Stimulated activated CD4-positive, alpha-beta T cell treated with anti-CD3 and anti-CD28 coated beads, Interleukin-1b, Interleukin-23, amount 100 ng/mL, for 1 hour (primary cell): Measurements from ENCODE around the gene MYO1A.

Experiments
- DNase-seq, 2 donors: peaks; one replicate each; pipeline ENCODE4 v3.0.0-alpha.2; 2020; ENCODE audit warnings: low read depth in 2 of 2

Gene MYO1A

DNA sequence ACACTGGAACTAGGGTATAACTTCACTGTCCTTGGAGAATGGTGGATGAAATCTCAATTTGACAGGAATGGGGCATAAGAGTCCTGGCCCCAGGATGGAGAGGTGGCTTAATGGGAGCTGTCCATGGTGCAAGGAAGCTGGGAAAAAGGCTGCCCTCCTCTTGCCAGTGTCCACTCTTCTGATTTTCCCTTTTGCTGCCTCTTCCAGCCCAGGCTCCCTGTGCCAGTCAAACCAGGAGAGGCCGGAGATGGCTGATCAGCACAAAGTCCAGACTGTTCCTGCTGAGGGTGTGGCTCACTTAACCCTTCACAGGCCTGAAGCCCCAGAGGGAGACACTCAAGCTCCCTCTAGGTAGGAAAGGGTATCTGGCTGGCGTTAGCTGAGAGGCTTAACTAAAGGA, at the start of gene MYO1A:
TSS of gene MYO1A (minus strand) at position 240 of the 400 bp plus-strand sequence. CDS start 1,806 bp downstream, outside the sequence.
- DNase-seq = no peak

DNA sequence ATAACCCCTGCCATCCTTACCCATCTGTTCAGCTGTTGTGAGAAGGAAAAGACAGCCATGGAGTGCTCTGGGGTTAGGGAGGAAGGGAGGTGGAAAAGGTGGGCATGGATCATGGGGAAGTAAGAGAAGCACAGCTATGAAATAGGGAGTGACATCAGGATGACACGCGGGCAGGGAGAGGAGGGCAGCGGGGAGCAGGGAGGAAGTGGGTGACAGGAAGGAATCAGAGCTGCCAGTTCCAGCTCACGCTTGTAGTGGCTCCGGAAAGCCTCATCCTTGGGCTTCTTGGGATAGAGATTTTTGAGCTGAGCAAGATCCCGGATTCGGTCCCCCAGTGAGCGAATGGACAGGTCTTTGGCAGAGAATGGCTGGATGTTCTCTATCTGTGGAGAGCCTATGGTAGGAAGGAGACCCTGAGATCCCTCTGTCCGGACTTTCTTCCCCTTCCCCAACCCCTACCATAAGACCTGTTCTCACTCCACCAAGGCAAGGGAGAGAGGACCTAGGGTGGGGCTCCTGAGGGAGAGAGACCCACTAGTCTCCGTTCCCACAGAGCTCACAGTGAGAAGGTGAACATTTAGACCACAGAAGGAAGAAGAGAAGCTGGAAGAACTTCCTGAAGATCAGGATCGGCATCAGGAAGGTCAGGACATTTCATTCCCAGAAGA, 49.3 kb upstream of the MYO1A start:
- DNase-seq = no peak

DNA sequence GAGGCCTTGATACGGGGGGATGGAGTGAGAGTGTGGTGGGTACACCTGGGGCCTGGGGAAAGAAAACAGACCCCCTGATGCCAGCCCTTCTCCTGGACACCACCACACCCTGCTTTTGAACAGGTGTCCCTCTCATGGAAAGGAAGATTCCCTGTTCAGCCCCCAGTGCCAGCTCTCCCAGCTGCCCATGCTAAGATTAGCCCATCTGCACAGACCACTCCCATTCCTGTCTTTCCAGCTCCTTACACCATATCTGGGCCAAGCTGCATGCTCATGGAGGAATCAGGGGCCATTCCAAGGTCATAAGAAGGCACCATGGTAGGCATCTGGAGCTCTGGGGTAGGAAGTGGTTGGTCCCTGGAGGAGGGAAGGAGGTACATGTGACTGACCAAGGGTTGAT, 48.6 kb upstream of the MYO1A start:
- no peak for DNase-seq

DNA sequence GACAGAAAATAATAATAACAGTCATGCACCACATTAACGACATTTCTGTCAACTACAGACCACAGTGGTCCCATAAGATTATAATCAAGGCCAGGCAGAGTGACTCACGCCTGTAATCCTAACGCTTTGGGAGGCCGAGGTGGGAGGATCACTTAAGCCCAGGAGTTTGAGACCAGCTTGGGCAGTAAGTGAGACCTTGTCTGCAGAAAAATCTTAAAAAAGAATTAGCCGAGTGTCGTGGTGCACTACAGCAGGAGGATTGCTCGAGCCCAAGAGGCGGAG, 47.6 kb upstream of the MYO1A start:
- DNase-seq = no peak

GRCh38 chr12:57096748-57097553, 47.0 kb upstream of the MYO1A start:
- DNase-seq = no peak

- DNase-seq = no peak
Measured at GRCh38 chr12:57096099-57096572, 46.2 kb upstream of the MYO1A start.

- no peak for DNase-seq
Measured at GRCh38 chr12:57095440-57095839, 45.5 kb upstream of the MYO1A start.

DNA sequence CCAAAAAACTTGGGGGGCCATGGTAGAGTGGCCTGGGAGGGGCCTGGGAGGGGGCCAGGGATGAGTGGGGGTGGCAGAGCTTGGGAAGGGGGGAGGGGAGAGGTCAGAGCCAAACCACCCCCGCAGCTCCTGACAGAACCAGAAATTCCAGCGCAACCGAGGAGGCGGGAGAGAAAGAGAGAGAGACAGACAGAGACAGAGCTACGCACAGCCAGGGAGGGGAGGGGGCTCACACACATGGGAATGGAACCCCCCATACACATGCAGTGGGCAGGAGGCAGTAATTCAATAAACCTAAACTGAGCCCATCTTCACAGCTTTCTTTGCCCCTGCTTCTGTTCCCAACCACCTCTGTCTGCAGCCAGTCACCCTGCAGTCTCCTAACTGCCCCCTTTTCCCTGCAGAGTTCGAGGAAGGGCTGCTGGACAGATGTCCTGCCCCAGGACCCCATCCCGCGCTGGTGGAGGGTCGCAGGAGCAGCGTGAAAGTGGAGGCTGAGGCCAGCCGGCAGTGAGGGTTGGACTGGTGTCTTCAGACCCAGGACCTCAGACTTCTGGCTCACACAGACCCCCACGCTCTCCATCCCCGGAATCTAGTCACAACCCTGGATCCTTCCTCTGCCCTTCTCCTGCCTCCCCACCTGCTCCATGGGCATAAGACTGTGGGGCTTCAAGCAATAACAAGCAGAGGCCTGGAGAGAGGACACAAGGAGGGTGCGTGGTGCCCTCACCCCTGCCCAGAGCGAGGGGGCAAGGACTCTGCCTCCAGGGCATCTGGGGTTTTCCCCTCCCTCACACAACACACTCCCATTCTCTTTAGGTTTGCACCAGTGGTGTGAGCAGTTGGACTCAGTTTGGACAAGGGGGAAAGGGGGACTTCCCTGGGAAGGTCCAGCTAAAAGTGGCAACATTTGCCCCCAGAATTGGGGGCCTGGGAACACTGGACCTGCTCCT, 44.6 kb upstream of the MYO1A start:
- DNase-seq = no peak

- DNase-seq = peak in 1 of 2 donors; percentile 67
Measured at GRCh38 chr12:57093415-57094207, 43.7 kb upstream of the MYO1A start.

- DNase-seq = no peak
Measured at GRCh38 chr12:57092876-57093414, 43.0 kb upstream of the MYO1A start.

DNA sequence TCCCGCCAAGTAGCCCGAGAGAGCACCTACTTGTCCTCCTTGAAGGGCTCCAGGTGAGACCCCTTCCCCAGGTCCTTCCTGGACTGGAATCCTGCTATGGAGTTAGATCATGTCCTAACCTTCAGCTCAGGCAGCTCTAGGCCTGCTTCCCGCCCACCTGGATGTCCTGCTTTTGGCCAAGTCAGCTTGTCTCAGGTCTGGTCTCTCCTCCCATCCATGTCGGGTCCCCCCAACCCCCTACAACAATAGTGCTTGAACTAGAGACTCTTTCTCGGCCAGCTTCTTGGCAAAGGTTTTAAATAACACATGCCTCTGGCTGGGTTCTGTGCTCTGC, 42.6 kb upstream of the MYO1A start:
- DNase-seq = no peak

GRCh38 chr12:57091638-57092528, 42.0 kb upstream of the MYO1A start:
- DNase-seq = no peak

GRCh38 chr12:57090924-57091637, 41.2 kb upstream of the MYO1A start:
- no peak for DNase-seq

DNA sequence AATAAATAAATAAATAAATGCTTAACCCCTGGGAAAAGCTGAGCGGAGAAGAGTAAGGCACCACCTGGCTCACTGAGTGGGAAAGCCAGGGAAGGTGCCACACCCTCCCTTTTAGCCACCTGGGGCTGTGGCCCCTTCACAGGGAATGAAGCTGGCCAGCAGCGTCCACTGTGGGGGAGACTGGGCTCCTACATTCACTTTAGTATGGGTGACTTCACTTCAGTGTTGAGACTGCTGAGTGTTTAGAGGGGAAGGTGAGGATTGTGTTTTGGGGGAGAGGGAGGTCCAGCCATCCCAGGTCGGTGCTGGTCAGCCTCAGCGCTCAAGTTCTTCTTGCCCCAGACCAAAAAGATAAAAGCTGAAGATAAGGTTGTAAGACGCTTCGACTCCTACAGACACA, 40.6 kb upstream of the MYO1A start:
- no peak for DNase-seq

DNA sequence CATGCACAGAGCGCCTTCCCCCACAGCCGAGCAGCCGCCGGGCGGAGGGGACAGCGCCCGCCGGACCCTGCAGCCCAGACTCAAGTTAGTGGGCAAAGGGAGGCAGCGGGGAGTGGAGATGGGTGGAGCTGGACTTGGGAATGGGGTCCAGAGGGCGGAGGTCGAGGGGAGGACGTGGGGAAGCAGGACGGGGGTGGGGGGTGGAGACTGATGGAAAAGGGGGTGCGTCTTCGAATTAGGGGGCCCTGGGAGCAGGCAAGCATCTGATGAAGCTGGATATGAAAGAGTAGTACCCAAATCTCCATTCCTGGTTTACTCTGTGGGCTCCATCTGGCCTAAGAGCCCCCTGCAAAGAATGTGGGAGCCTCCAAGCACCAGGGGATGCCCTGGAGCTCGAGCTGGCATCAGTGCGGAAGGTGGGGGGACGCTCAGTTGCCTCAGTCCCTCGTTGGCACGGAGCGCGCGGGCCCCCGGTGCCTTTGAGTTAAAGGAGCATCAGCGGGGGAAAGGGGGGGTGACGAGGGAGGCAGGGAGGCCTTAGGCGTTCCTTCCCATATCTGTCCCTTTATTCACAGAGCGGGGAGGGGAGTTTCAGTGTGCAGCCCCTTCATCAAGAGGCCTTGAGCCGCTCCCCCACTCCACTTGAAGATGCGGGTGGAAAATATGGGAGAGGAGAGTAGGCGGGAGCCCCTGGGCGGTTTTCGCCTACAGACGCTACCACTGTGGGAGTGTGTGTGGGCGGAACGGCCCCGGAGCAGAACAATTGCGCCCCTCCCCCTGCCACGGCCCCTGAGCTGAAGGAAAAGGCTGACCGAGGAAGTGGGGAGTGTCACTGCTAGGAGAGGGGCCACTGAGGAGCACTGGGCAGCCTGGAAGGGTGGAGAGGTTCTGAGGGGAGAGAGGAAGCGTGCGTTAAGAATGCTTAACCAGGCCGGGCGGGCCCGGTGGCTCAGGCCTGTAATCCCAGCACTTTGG, 39.6 kb upstream of the MYO1A start:
- no peak for DNase-seq

GRCh38 chr12:57088354-57089270, 38.7 kb upstream of the MYO1A start, which contains the start of gene NAB2:
NAB2 (plus strand) TSS chr12:57089114; CDS start chr12:57089272, 158 bp downstream.
- DNase-seq = peak; percentile 70 to 93

DNA sequence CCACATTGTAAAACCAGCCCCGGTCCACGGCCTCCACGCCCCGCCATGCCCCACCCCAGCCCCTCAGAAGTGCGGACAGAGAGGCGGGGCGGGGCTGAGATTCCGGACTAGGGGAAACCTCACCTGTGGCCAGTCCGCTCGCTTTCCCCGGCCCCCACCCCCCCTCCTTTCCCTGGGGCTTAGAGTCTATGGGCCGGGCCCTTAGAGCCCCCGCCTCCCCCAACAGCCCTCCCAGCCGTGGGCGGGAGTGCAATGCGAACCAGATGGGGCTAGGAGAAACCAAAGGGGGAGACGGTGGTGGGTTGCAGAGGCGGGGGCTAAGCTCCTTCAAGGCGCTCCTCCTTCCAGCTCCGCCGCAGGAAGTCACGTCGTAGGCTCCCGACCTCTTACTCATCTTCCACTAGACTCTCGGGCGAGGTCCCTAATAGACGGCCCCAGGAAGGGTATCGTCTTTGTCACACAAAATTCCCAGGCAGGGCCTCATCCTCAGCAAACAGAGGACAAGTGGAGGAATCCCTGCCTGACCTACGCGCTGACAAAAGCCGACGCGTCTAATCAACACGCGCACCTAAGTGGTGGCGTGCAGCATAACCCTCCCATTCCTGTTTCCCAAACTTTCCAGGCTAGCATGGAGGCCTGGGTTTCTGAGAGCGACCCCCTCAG, 37.9 kb upstream of the MYO1A start:
- DNase-seq = peak; percentile 60 to 72
